Gastrocnemius medialis (tissue), 4 donors: ENCODE data around the gene COL4A4.

Experiments
- CTCF ChIP-seq, 5 experiments: fragments of 450-650 bp in 3 of 5; fragments of 200-600 bp in 2 of 5; sonication (generic) in 2 of 5; IDR thresholded peaks in 4 of 5; conservative IDR thresholded peaks in 1 of 5; 1 replicate in 4 of 5; 2 replicates in 1 of 5; pipeline ENCODE4 v1.5.1; 2016 to 2019; ENCODE audit warnings: antibody characterized with exemption in 5 of 5, mild to moderate bottlenecking in 3 of 5, moderate library complexity in 3 of 5
- POLR2A ChIP-seq, 2 donors: fragments of 450-650 bp; IDR thresholded peaks; one replicate each; pipeline ENCODE4 v1.6.1; 2017; ENCODE audit warnings: antibody characterized with exemption in 2 of 2, mild to moderate bottlenecking in 2 of 2, moderate library complexity in 2 of 2

- TF ChIP-seq CTCF (IDR thresholded peaks at IDR 0.05 in 4 of 5, conservative IDR thresholded peaks at IDR 0.05 in 1 of 5) (no peak), POLR2A (IDR thresholded peaks at IDR 0.05) (no peak)
These were observed 133.2 kb downstream of the COL4A4 start for GRCh38 chr2:227030789-227031188.
